ENCODE data around the gene FBXO17. TPM values are rescaled to one million over a fixed set of nuclear protein-coding genes. Genes with fewer than 3 reads are reported as not detected.
A peak's percentile ranks its signal among the peaks of the same experiment; 100 is the strongest.

The FBXO17 gene
- total RNA-seq, 1 experiment from 2014 or later: 16.8 TPM

DNA sequence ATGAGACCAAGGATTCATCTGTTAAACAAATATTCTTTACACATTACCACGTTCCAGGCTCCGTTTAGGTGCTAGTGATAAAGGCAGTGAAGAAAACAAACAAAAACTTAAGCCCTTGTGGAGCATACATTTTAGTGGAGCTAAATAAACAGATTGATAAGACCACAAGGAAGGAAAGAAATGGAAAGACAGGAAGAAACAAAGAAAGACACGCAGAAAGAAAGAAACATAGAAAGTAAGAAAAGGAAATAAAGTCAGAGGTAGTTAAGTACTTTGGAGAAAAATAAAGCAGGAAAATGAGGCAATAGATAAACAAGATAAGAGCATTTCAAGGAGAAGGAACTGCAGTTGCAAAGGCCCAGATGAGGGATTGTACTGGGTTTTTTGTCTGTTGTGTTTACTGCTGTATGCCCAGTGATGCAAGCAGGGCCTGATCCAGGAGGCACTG lies 74.8 kb downstream of the FBXO17 start:
- ATAC-seq (no peak), DNase-seq (ENCODE audit: low spot score) (no peak)
- Mint-ChIP-seq H3K4me3 (peak overlapping the region; percentile 87), H3K27ac (peak overlapping the region; percentile 18), H3K27me3 (ENCODE audit: low read depth) (peaks cover 23% of the 10 kb centered on the region), H3K36me3 (peaks cover 3% of the 10 kb centered on the region), H3K9me3 (peaks cover 4% of the 10 kb centered on the region; the same call in 1 of the 2 replicates), H3K4me1 (peaks cover 12% of the 10 kb centered on the region)
- TF ChIP-seq ZNF671 (CRISPR knock-in tag; IDR thresholded peaks at IDR 0.05) (no peak), FOXK1 (CRISPR knock-in tag; IDR thresholded peaks at IDR 0.05) (no peak), NFE2L1 (CRISPR knock-in tag; IDR thresholded peaks at IDR 0.05) (no peak), ESRRA (CRISPR knock-in tag; IDR thresholded peaks at IDR 0.05; ENCODE audit: borderline replicate concordance) (no peak), RELA (CRISPR knock-in tag; IDR thresholded peaks at IDR 0.05; ENCODE audit: borderline replicate concordance) (no peak), GRHL2 (CRISPR knock-in tag; IDR thresholded peaks at IDR 0.05; ENCODE audit: insufficient replicate concordance, severe bottlenecking) (no peak)
- TF ChIP-seq, protein P1, sequence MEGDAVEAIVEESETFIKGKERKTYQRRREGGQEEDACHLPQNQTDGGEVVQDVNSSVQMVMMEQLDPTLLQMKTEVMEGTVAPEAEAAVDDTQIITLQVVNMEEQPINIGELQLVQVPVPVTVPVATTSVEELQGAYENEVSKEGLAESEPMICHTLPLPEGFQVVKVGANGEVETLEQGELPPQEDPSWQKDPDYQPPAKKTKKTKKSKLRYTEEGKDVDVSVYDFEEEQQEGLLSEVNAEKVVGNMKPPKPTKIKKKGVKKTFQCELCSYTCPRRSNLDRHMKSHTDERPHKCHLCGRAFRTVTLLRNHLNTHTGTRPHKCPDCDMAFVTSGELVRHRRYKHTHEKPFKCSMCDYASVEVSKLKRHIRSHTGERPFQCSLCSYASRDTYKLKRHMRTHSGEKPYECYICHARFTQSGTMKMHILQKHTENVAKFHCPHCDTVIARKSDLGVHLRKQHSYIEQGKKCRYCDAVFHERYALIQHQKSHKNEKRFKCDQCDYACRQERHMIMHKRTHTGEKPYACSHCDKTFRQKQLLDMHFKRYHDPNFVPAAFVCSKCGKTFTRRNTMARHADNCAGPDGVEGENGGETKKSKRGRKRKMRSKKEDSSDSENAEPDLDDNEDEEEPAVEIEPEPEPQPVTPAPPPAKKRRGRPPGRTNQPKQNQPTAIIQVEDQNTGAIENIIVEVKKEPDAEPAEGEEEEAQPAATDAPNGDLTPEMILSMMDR (IDR thresholded peaks at IDR 0.05): no peak
- TF ChIP-seq, protein P2, sequence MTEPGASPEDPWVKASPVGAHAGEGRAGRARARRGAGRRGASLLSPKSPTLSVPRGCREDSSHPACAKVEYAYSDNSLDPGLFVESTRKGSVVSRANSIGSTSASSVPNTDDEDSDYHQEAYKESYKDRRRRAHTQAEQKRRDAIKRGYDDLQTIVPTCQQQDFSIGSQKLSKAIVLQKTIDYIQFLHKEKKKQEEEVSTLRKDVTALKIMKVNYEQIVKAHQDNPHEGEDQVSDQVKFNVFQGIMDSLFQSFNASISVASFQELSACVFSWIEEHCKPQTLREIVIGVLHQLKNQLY (CRISPR knock-in tag; IDR thresholded peaks at IDR 0.05): no peak
- TF ChIP-seq, protein P3, sequence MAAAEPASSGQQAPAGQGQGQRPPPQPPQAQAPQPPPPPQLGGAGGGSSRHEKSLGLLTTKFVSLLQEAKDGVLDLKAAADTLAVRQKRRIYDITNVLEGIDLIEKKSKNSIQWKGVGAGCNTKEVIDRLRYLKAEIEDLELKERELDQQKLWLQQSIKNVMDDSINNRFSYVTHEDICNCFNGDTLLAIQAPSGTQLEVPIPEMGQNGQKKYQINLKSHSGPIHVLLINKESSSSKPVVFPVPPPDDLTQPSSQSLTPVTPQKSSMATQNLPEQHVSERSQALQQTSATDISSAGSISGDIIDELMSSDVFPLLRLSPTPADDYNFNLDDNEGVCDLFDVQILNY (CRISPR knock-in tag; IDR thresholded peaks at IDR 0.05): no peak
- TF ChIP-seq, protein P4, sequence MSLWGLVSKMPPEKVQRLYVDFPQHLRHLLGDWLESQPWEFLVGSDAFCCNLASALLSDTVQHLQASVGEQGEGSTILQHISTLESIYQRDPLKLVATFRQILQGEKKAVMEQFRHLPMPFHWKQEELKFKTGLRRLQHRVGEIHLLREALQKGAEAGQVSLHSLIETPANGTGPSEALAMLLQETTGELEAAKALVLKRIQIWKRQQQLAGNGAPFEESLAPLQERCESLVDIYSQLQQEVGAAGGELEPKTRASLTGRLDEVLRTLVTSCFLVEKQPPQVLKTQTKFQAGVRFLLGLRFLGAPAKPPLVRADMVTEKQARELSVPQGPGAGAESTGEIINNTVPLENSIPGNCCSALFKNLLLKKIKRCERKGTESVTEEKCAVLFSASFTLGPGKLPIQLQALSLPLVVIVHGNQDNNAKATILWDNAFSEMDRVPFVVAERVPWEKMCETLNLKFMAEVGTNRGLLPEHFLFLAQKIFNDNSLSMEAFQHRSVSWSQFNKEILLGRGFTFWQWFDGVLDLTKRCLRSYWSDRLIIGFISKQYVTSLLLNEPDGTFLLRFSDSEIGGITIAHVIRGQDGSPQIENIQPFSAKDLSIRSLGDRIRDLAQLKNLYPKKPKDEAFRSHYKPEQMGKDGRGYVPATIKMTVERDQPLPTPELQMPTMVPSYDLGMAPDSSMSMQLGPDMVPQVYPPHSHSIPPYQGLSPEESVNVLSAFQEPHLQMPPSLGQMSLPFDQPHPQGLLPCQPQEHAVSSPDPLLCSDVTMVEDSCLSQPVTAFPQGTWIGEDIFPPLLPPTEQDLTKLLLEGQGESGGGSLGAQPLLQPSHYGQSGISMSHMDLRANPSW (CRISPR knock-in tag; conservative IDR thresholded peaks at IDR 0.05; ENCODE audit: low read depth): no peak
- TF ChIP-seq, protein P5, sequence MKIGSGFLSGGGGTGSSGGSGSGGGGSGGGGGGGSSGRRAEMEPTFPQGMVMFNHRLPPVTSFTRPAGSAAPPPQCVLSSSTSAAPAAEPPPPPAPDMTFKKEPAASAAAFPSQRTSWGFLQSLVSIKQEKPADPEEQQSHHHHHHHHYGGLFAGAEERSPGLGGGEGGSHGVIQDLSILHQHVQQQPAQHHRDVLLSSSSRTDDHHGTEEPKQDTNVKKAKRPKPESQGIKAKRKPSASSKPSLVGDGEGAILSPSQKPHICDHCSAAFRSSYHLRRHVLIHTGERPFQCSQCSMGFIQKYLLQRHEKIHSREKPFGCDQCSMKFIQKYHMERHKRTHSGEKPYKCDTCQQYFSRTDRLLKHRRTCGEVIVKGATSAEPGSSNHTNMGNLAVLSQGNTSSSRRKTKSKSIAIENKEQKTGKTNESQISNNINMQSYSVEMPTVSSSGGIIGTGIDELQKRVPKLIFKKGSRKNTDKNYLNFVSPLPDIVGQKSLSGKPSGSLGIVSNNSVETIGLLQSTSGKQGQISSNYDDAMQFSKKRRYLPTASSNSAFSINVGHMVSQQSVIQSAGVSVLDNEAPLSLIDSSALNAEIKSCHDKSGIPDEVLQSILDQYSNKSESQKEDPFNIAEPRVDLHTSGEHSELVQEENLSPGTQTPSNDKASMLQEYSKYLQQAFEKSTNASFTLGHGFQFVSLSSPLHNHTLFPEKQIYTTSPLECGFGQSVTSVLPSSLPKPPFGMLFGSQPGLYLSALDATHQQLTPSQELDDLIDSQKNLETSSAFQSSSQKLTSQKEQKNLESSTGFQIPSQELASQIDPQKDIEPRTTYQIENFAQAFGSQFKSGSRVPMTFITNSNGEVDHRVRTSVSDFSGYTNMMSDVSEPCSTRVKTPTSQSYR (CRISPR knock-in tag; IDR thresholded peaks at IDR 0.05): no peak
- TF ChIP-seq, protein P6, sequence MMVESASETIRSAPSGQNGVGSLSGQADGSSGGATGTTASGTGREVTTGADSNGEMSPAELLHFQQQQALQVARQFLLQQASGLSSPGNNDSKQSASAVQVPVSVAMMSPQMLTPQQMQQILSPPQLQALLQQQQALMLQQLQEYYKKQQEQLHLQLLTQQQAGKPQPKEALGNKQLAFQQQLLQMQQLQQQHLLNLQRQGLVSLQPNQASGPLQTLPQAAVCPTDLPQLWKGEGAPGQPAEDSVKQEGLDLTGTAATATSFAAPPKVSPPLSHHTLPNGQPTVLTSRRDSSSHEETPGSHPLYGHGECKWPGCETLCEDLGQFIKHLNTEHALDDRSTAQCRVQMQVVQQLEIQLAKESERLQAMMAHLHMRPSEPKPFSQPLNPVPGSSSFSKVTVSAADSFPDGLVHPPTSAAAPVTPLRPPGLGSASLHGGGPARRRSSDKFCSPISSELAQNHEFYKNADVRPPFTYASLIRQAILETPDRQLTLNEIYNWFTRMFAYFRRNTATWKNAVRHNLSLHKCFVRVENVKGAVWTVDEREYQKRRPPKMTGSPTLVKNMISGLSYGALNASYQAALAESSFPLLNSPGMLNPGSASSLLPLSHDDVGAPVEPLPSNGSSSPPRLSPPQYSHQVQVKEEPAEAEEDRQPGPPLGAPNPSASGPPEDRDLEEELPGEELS (CRISPR knock-in tag; IDR thresholded peaks at IDR 0.05): no peak
- POLR2A ChIA-PET: interaction anchor here (0.6 to 1.4 kb wide), 4 partner anchors 7 to 251 kb away, joined by 4 to 11 read pairs (median 4); no protein-coding TSS in a partner anchor
- CTCF ChIA-PET: interaction anchor here (0.6 to 3.0 kb wide), 12 partner anchors 11 to 176 kb away, joined by 3 to 32 read pairs (median 3); partner anchors contain the start of genes CCER2, MRPS12, RINL and SARS2

DNA sequence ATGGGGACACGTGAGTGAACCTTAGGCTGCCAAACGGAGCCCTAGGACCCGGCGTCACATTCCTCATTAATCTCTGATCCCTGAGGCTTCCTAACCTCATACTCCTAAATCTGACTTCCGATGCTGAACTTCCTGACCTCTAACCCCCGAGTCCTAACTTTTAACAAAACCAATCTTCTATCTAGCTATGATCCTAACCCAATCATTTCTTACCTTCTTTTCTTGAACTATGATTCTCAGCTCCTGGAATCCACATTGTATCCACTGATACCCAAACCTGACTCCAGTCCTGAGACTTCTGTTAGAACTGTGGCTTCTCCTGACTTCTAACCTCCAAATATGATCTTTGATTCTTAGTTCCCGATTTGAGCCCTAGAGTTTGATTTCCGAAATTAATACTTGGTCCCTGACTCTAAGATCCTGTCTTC lies 75.3 kb downstream of the FBXO17 start:
- Mint-ChIP-seq H3K4me1 (peaks cover 12% of the 10 kb centered on the region), H3K27ac (peak overlapping the region; percentile 94), H3K36me3 (peaks cover under 1% of the 10 kb centered on the region; the same call in 1 of the 2 replicates), H3K4me3 (peak overlapping the region; percentile 87), H3K9me3 (peaks cover 4% of the 10 kb centered on the region; the same call in 1 of the 2 replicates), H3K27me3 (ENCODE audit: low read depth) (peaks cover 24% of the 10 kb centered on the region)
- ChIA-PET POLR2A (interaction anchor here (0.6 to 1.4 kb wide), 7 partner anchors 8 to 251 kb away, joined by 3 to 11 read pairs (median 5); partner anchors contain the start of gene CCER2), CTCF (interaction anchor here (0.5 to 3.0 kb wide), 17 partner anchors 11 to 497 kb away, joined by 3 to 32 read pairs (median 3); partner anchors contain the start of genes CCER2, FAM98C, MRPS12 and RINL)
- ATAC-seq (peak; percentile 51; the same call in 1 of the 2 replicates), DNase-seq (ENCODE audit: low spot score) (no peak)
- TF ChIP-seq, protein P7, sequence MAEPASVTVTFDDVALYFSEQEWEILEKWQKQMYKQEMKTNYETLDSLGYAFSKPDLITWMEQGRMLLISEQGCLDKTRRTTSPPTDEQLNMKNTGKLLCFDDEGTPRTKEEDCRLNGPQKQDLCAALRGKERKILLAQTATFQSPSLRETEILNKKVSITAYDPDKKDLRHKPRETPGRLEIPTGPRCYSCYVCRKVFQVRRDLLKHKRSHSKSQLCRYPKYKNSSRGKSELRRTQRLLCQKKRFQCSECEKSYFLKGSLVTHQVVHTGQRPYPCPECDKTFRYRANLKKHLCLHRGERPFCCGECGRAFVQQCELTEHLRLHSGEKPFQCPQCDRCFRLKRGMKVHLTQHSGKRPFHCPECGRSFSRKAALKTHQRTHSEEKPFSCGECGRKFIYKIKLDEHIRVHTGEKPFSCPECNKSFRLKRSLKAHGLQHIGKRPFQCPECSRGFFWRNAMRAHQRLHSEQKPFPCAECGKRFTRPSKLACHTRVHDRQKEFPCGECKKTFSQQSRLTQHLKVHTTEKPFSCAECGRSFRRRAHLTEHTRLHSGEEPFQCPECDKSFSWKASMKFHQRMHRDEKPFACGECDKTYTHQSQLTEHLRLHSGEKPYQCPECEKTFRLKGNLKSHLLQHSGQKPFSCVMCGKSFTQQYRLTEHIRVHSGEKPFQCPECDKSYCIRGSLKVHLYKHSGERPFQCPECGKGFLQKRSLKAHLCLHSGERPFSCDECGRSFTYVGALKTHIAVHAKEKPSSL (CRISPR knock-in tag; conservative IDR thresholded peaks at IDR 0.05): no peak
- TF ChIP-seq, protein P8, sequence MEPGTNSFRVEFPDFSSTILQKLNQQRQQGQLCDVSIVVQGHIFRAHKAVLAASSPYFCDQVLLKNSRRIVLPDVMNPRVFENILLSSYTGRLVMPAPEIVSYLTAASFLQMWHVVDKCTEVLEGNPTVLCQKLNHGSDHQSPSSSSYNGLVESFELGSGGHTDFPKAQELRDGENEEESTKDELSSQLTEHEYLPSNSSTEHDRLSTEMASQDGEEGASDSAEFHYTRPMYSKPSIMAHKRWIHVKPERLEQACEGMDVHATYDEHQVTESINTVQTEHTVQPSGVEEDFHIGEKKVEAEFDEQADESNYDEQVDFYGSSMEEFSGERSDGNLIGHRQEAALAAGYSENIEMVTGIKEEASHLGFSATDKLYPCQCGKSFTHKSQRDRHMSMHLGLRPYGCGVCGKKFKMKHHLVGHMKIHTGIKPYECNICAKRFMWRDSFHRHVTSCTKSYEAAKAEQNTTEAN (CRISPR knock-in tag; IDR thresholded peaks at IDR 0.05): no peak
- TF ChIP-seq ZNF671 (CRISPR knock-in tag; IDR thresholded peaks at IDR 0.05): no peak
- TF ChIP-seq ETV6 (CRISPR knock-in tag; IDR thresholded peaks at IDR 0.05): no peak
- TF ChIP-seq, protein P1 (IDR thresholded peaks at IDR 0.05): no peak

Measured in WTC11 (cell line).